OCI-LY1 (cell line): ENCODE data around the gene MPP3.

Source experiments
- H2AFZ ChIP-seq: fragments of 200-600 bp; sonication (generic), shearing (Covaris generic); 2 replicates; pipeline ENCODE4 v1.6.0; 2014; ENCODE audit warnings: antibody characterized with exemption, mild to moderate bottlenecking, low read length
- H3F3A ChIP-seq: fragments of 200-600 bp; sonication (generic), shearing (Covaris generic); 2 replicates; pipeline ENCODE4 v1.6.0; 2014; ENCODE audit warnings: mild to moderate bottlenecking, antibody characterized with exemption, low read length, moderate library complexity; ENCODE audit not compliant: insufficient read depth
- H3K27ac ChIP-seq: fragments of 200-600 bp; sonication (generic); 2 replicates; pipeline ENCODE4 v1.5.1; 2014; ENCODE audit warnings: low read length, mixed run types, mild to moderate bottlenecking, low read depth; ENCODE audit not compliant: poor library complexity, severe bottlenecking
- H3K27me3 ChIP-seq: fragments of 200-600 bp; sonication (generic); 2 replicates; pipeline ENCODE4 v1.6.0; 2014; ENCODE audit warnings: antibody characterized with exemption, mild to moderate bottlenecking, low read length, moderate library complexity; ENCODE audit not compliant: insufficient read depth
- H3K36me3 ChIP-seq: fragments of 200-600 bp; sonication (generic); 2 replicates; pipeline ENCODE4 v1.6.1; 2014; ENCODE audit warnings: mild to moderate bottlenecking, antibody characterized with exemption, low read length, moderate library complexity, mixed read lengths; ENCODE audit not compliant: insufficient read depth
- H3K4me1 ChIP-seq: fragments of 200-600 bp; sonication (generic); 2 replicates; pipeline ENCODE4 v1.5.1; 2014; ENCODE audit warnings: mild to moderate bottlenecking, low read length, moderate library complexity; ENCODE audit not compliant: insufficient read depth, severe bottlenecking
- H3K4me2 ChIP-seq: fragments of 200-600 bp; sonication (generic), shearing (Covaris generic); 2 replicates; pipeline ENCODE4 v1.6.1; 2014; ENCODE audit warnings: low read length
- H3K4me3 ChIP-seq: fragments of 200-600 bp; sonication (generic); 2 replicates; pipeline ENCODE4 v1.5.1; 2014; ENCODE audit warnings: low read length, low read depth, mild to moderate bottlenecking, mixed read lengths; ENCODE audit not compliant: poor library complexity, severe bottlenecking
- H3K79me2 ChIP-seq: fragments of 200-600 bp; shearing (Covaris generic); 2 replicates; pipeline ENCODE4 v1.6.1; 2016; ENCODE audit warnings: mixed run types, low read length, mixed read lengths; ENCODE audit not compliant: insufficient read depth
- H3K9ac ChIP-seq: fragments of 200-600 bp; sonication (generic), shearing (Covaris generic); 2 replicates; pipeline ENCODE4 v1.6.1; 2014; ENCODE audit warnings: mild to moderate bottlenecking, low read length, mixed read lengths
- H3K9me2 ChIP-seq: fragments of 200-600 bp; sonication (generic), shearing (Covaris generic); 2 replicates; pipeline ENCODE4 v1.6.1; 2014; ENCODE audit warnings: low read depth, mild to moderate bottlenecking, low read length, mixed read lengths
- H3K9me3 ChIP-seq: fragments of 200-600 bp; shearing (Covaris generic); 2 replicates; pipeline ENCODE4 v1.6.1; 2014; ENCODE audit warnings: low read length, mixed read lengths
- H4K20me1 ChIP-seq: fragments of 200-600 bp; sonication (generic), shearing (Covaris generic); 2 replicates; pipeline ENCODE4 v1.6.0; 2016; ENCODE audit warnings: mild to moderate bottlenecking, low read length; ENCODE audit not compliant: insufficient read depth
- CTCF ChIP-seq: fragments of 200-600 bp; sonication (generic), shearing (Covaris generic); IDR thresholded peaks from 2 replicates; pipeline ENCODE4 v1.5.1; 2017; ENCODE audit warnings: mild to moderate bottlenecking, antibody characterized with exemption, low read length, moderate library complexity, mixed read lengths
- EZH2 ChIP-seq: fragments of 200-600 bp; sonication (generic), shearing (Covaris generic); IDR thresholded peaks from 2 replicates; pipeline ENCODE4 v1.8.0; 2017; ENCODE audit warnings: borderline replicate concordance, mixed run types, mild to moderate bottlenecking, antibody characterized with exemption, low read length, moderate library complexity, mixed read lengths

MPP3 gene

DNA sequence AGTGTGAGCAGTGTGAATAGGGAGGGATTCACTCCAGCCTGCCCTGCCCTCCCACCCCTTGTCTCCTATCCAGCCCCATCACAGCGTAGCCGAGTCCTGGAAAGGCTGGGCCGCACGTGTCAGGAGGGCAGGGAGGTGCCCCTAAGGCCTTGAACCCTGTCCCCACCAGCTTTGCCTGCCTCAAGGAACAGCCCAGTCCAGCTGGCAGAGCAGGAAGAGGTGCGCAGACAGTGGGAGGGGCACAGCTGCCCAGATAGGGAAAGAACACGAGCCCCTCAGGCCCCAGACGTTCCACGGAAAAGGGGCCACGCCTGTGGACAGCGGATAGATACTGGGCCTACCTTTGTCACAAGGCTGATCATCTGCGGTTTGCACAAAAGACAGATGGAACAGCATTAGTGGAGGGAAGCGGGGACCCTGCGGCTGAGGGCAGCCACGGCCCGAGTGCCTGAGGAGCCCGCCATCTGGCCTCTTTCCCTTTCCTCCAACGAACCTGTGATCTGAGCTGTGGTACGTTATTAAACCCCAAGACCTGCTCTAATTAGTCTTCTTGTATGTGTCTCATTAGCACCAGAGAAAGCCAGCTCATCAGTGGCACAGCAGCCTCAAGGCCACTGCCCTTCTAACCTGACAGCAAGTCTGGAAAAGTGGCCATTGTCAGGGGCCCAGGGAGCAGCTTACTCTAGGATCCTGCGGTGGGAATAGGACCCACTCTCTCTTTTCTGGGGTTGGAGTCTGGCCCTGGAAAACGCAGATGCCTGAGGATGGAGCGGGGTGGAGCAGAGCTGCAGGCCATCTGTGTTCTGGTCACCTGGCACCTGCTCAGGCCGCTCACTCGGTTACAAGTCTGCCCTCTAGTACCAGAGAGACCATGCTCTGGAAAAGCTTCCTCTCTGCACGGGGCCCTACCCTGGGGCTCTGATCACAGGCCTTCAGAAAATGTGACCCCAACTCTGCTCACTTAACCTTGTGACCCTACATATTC, 16.3 kb downstream of the MPP3 start:
- no peaks in the 10 kb centered on the region for H3K9me3 ChIP-seq
- no peak overlapping the region for H3K4me3 ChIP-seq
- H3K4me1 ChIP-seq: no peaks in the 10 kb centered on the region
- H3K4me2 ChIP-seq: no peak overlapping the region
- no peaks in the 10 kb centered on the region for H3K36me3 ChIP-seq
- no peaks in the 10 kb centered on the region for H3F3A ChIP-seq
- no peaks in the 10 kb centered on the region for H3K79me2 ChIP-seq
- H3K9ac ChIP-seq: no peak overlapping the region
- H3K27me3 ChIP-seq: no peaks in the 10 kb centered on the region
- TF ChIP-seq EZH2: no peak
- no peak for TF ChIP-seq CTCF
- H3K9me2 ChIP-seq: no peaks in the 10 kb centered on the region
- H3K27ac ChIP-seq: no peak overlapping the region
- no peaks in the 10 kb centered on the region for H4K20me1 ChIP-seq
- H2AFZ ChIP-seq: no peak overlapping the region

GRCh38 chr17:43814714-43815113, 18.2 kb downstream of the MPP3 start:
- no peak overlapping the region for H3K4me3 ChIP-seq
- no peak overlapping the region for H3K27ac ChIP-seq
- no peaks in the 10 kb centered on the region for H3K4me1 ChIP-seq
- H4K20me1 ChIP-seq: no peaks in the 10 kb centered on the region
- H3F3A ChIP-seq: no peaks in the 10 kb centered on the region
- H3K9ac ChIP-seq: no peak overlapping the region
- no peak overlapping the region for H3K4me2 ChIP-seq
- no peaks in the 10 kb centered on the region for H3K9me3 ChIP-seq
- no peaks in the 10 kb centered on the region for H3K9me2 ChIP-seq
- H3K79me2 ChIP-seq: no peaks in the 10 kb centered on the region
- H3K27me3 ChIP-seq: peaks cover 4% of the 10 kb centered on the region; the same call in 1 of the 2 replicates
- no peaks in the 10 kb centered on the region for H3K36me3 ChIP-seq
- no peak overlapping the region for H2AFZ ChIP-seq
- TF ChIP-seq CTCF: no peak
- no peak for TF ChIP-seq EZH2

- Histone ChIP-seq H3K4me3 (no peak overlapping the region), H3K4me2 (no peak overlapping the region), H3K27ac (no peak overlapping the region), H3K9me2 (no peaks in the 10 kb centered on the region), H3K79me2 (no peaks in the 10 kb centered on the region), H3K9me3 (no peaks in the 10 kb centered on the region), H3K36me3 (no peaks in the 10 kb centered on the region), H3F3A (no peaks in the 10 kb centered on the region), H3K27me3 (peaks cover 7% of the 10 kb centered on the region; the same call in 1 of the 2 replicates), H3K9ac (no peak overlapping the region), H3K4me1 (no peaks in the 10 kb centered on the region), H2AFZ (no peak overlapping the region), H4K20me1 (no peaks in the 10 kb centered on the region)
- no peak for TF ChIP-seq EZH2
- no peak for TF ChIP-seq CTCF
These were observed 18.9 kb downstream of the MPP3 start for GRCh38 chr17:43814026-43814425.
